ENCODE measurements around the gene DNAH11. TPM values are rescaled to one million over a fixed set of nuclear protein-coding genes. Genes with fewer than 3 reads are reported as not detected.

Gene DNAH11
- total and polyA plus RNA-seq, 9 of the 15 experiments (the other 6 are each of a cell fraction or from before 2014, with no cell fraction given) = under 0.01 TPM; not detected in 7

DNA sequence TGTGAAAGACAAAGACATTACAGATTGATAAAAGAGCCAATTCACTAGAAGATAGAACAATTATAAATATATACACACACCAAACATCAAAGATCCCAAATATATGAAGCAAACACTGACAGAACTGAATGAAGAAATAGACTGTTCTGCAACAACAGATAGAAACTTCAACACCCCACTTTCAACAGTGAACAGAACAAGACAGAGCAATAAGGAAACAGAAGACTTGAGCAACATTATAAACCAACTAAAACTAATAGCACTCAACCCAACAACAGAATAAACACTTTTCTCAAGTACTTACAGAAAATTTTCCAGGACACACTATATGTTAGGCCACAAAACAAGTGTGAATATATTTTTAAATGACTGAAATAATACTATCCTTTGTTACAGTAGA lies 392.0 kb downstream of the DNAH11 start (continued):
- TF ChIP-seq, protein P1, sequence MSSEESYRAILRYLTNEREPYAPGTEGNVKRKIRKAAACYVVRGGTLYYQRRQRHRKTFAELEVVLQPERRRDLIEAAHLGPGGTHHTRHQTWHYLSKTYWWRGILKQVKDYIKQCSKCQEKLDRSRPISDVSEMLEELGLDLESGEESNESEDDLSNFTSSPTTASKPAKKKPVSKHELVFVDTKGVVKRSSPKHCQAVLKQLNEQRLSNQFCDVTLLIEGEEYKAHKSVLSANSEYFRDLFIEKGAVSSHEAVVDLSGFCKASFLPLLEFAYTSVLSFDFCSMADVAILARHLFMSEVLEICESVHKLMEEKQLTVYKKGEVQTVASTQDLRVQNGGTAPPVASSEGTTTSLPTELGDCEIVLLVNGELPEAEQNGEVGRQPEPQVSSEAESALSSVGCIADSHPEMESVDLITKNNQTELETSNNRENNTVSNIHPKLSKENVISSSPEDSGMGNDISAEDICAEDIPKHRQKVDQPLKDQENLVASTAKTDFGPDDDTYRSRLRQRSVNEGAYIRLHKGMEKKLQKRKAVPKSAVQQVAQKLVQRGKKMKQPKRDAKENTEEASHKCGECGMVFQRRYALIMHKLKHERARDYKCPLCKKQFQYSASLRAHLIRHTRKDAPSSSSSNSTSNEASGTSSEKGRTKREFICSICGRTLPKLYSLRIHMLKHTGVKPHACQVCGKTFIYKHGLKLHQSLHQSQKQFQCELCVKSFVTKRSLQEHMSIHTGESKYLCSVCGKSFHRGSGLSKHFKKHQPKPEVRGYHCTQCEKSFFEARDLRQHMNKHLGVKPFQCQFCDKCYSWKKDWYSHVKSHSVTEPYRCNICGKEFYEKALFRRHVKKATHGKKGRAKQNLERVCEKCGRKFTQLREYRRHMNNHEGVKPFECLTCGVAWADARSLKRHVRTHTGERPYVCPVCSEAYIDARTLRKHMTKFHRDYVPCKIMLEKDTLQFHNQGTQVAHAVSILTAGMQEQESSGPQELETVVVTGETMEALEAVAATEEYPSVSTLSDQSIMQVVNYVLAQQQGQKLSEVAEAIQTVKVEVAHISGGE (CRISPR knock-in tag; IDR thresholded peaks at IDR 0.05) = no peak
- no peak for TF ChIP-seq FOXK1 (CRISPR knock-in tag; IDR thresholded peaks at IDR 0.05; ENCODE audit: borderline replicate concordance)
- TF ChIP-seq, protein P2, sequence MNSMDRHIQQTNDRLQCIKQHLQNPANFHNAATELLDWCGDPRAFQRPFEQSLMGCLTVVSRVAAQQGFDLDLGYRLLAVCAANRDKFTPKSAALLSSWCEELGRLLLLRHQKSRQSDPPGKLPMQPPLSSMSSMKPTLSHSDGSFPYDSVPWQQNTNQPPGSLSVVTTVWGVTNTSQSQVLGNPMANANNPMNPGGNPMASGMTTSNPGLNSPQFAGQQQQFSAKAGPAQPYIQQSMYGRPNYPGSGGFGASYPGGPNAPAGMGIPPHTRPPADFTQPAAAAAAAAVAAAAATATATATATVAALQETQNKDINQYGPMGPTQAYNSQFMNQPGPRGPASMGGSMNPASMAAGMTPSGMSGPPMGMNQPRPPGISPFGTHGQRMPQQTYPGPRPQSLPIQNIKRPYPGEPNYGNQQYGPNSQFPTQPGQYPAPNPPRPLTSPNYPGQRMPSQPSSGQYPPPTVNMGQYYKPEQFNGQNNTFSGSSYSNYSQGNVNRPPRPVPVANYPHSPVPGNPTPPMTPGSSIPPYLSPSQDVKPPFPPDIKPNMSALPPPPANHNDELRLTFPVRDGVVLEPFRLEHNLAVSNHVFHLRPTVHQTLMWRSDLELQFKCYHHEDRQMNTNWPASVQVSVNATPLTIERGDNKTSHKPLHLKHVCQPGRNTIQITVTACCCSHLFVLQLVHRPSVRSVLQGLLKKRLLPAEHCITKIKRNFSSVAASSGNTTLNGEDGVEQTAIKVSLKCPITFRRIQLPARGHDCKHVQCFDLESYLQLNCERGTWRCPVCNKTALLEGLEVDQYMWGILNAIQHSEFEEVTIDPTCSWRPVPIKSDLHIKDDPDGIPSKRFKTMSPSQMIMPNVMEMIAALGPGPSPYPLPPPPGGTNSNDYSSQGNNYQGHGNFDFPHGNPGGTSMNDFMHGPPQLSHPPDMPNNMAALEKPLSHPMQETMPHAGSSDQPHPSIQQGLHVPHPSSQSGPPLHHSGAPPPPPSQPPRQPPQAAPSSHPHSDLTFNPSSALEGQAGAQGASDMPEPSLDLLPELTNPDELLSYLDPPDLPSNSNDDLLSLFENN (IDR thresholded peaks at IDR 0.05; ENCODE audit: low read depth in 2 of 2, low read length in 2 of 2) = no peak

All from K562 (cell line).